MM.1S (cell line): ENCODE results near the gene AUTS2.
"Not testable (repeated sequence)": the region's sequence is repeated elsewhere in the genome, so short reads cannot be mapped to it uniquely, and the experiment has no call there.

ENCODE experiments used
- DNase-seq: peaks from one replicate; pipeline ENCODE4 v3.0.0-alpha.2; 2015
- H2AFZ ChIP-seq: fragments of 300-600 bp; sonication (generic); 2 replicates; pipeline ENCODE4 v1.6.0; 2016; ENCODE audit warnings: antibody characterized with exemption, low read length
- H3F3A ChIP-seq: fragments of 300-600 bp; sonication (generic); 2 replicates; pipeline ENCODE4 v1.6.1; 2016; ENCODE audit warnings: mild to moderate bottlenecking, antibody characterized with exemption, low read length, moderate library complexity, mixed read lengths; ENCODE audit not compliant: insufficient read depth
- H3K27ac ChIP-seq: fragments of 300-600 bp; sonication (generic); 2 replicates; pipeline ENCODE4 v1.5.1; 2016; ENCODE audit warnings: mild to moderate bottlenecking, low read length
- H3K27me3 ChIP-seq: fragments of 300-600 bp; sonication (generic); replicated peaks from 2 replicates; pipeline ENCODE4 v1.6.0; 2016; ENCODE audit warnings: low read length; ENCODE audit not compliant: insufficient read depth
- H3K36me3 ChIP-seq: fragments of 300-600 bp; sonication (generic); replicated peaks from 2 replicates; pipeline ENCODE4 v1.6.1; 2016; ENCODE audit warnings: mild to moderate bottlenecking, low read length, mixed read lengths; ENCODE audit not compliant: insufficient read depth
- H3K4me1 ChIP-seq: fragments of 300-600 bp; sonication (generic); 2 replicates; pipeline ENCODE4 v1.6.1; 2016; ENCODE audit warnings: low read length, mixed read lengths
- H3K4me2 ChIP-seq: fragments of 300-600 bp; sonication (generic); 2 replicates; pipeline ENCODE4 v1.6.0; 2016; ENCODE audit warnings: low read depth, low read length
- H3K4me3 ChIP-seq: fragments of 300-600 bp; sonication (generic); 2 replicates; pipeline ENCODE4 v1.5.1; 2016; ENCODE audit warnings: low read length, mixed read lengths
- H3K79me2 ChIP-seq: fragments of 300-600 bp; sonication (generic); 2 replicates; pipeline ENCODE4 v1.6.1; 2016; ENCODE audit warnings: mixed run types, low read length, mixed read lengths
- H3K9ac ChIP-seq: fragments of 300-600 bp; sonication (generic); 2 replicates; pipeline ENCODE4 v1.6.1; 2016; ENCODE audit warnings: low read length, mixed read lengths
- H3K9me2 ChIP-seq: fragments of 300-600 bp; sonication (generic); replicated peaks from 2 replicates; pipeline ENCODE4 v1.6.1; 2016; ENCODE audit warnings: mild to moderate bottlenecking, low read length, mixed read lengths; ENCODE audit not compliant: insufficient read depth
- H3K9me3 ChIP-seq: fragments of 300-600 bp; sonication (generic); replicated peaks from 2 replicates; pipeline ENCODE4 v1.6.1; 2016; ENCODE audit warnings: mild to moderate bottlenecking, low read length, mixed read lengths; ENCODE audit not compliant: insufficient read depth
- H4K20me1 ChIP-seq: fragments of 300-600 bp; sonication (generic); 2 replicates; pipeline ENCODE4 v1.6.1; 2016; ENCODE audit warnings: mild to moderate bottlenecking, low read length, moderate library complexity, mixed read lengths; ENCODE audit not compliant: insufficient read depth
- CTCF ChIP-seq: fragments of 300-600 bp; sonication (generic); IDR thresholded peaks from 2 replicates; pipeline ENCODE4 v1.5.1; 2016; ENCODE audit warnings: antibody characterized with exemption, low read length, mixed read lengths
- EZH2 ChIP-seq: fragments of 300-600 bp; sonication (generic); optimal IDR thresholded peaks from 2 replicates; pipeline ENCODE3; 2017; ENCODE audit warnings: low read depth, mild to moderate bottlenecking, antibody characterized with exemption, low read length, mixed read lengths
- EZH2phosphoT487 ChIP-seq: fragments of 300-600 bp; sonication (generic); IDR thresholded peaks from 2 replicates; pipeline ENCODE4 v1.6.1; 2018; ENCODE audit warnings: antibody characterized with exemption, low read length

Gene AUTS2

DNA sequence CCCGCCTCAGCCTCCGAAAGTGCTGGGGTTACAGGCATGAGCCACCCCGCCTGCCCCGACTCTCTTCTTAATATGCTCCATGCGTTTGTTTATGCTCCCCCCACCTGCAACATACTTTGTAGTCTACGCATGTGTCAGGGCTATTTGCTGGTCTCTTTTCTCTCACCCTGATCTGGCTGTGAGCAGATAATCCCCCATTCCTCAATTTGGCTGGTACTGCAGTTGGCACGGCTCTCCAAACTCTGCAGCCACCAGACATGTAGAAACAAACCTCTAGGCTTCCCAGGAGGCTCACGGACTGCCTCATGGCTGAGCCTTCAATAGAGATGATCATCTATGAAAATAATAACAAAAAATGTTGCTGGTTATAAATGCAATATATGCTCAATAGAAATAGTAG, 993.4 kb downstream of the AUTS2 start:
- H3K9ac ChIP-seq = no peak overlapping the region
- H4K20me1 ChIP-seq = no peaks in the 10 kb centered on the region
- H3K36me3 ChIP-seq = no peaks in the 10 kb centered on the region
- no peaks in the 10 kb centered on the region for H3F3A ChIP-seq
- H3K27ac ChIP-seq = no peak overlapping the region
- H3K4me2 ChIP-seq = no peak overlapping the region
- H3K79me2 ChIP-seq = no peaks in the 10 kb centered on the region
- DNase-seq = no peak
- no peaks in the 10 kb centered on the region for H3K4me1 ChIP-seq
- no peak overlapping the region for H2AFZ ChIP-seq
- TF ChIP-seq CTCF (no peak), EZH2phosphoT487 (no peak), EZH2 (no peak)
- H3K9me3 ChIP-seq = no peaks in the 10 kb centered on the region
- no peak overlapping the region for H3K4me3 ChIP-seq
- no peaks in the 10 kb centered on the region for H3K27me3 ChIP-seq
- no peaks in the 10 kb centered on the region for H3K9me2 ChIP-seq

- TF ChIP-seq CTCF (no peak), EZH2 (no peak), EZH2phosphoT487 (no peak)
- no peak for DNase-seq
- Histone ChIP-seq H3K4me1 (no peaks in the 10 kb centered on the region), H3K4me3 (no peak overlapping the region), H3K9me3 (no peaks in the 10 kb centered on the region), H3K9ac (no peak overlapping the region), H3K4me2 (no peak overlapping the region), H4K20me1 (no peaks in the 10 kb centered on the region), H3K79me2 (no peaks in the 10 kb centered on the region), H2AFZ (no peak overlapping the region), H3K27ac (no peak overlapping the region), H3K9me2 (no peaks in the 10 kb centered on the region), H3F3A (no peaks in the 10 kb centered on the region), H3K27me3 (no peaks in the 10 kb centered on the region), H3K36me3 (no peaks in the 10 kb centered on the region)
Observed at GRCh38 chr7:70592171-70592570, 993.9 kb downstream of the AUTS2 start.

- H3K9me3 ChIP-seq = no peaks in the 10 kb centered on the region
- no peak for DNase-seq
- H3K79me2 ChIP-seq = no peaks in the 10 kb centered on the region
- no peak overlapping the region for H3K4me2 ChIP-seq
- H3K27me3 ChIP-seq = no peaks in the 10 kb centered on the region
- TF ChIP-seq EZH2 (no peak), EZH2phosphoT487 (no peak), CTCF (no peak)
- no peaks in the 10 kb centered on the region for H3K4me1 ChIP-seq
- H2AFZ ChIP-seq = no peak overlapping the region
- H3F3A ChIP-seq = no peaks in the 10 kb centered on the region
- no peaks in the 10 kb centered on the region for H4K20me1 ChIP-seq
- H3K4me3 ChIP-seq = no peak overlapping the region
- H3K36me3 ChIP-seq = no peaks in the 10 kb centered on the region
- H3K9ac ChIP-seq = no peak overlapping the region
- no peaks in the 10 kb centered on the region for H3K9me2 ChIP-seq
- H3K27ac ChIP-seq = no peak overlapping the region
Observed at GRCh38 chr7:70594170-70594569, 995.9 kb downstream of the AUTS2 start.

GRCh38 chr7:70594885-70595284, 996.6 kb downstream of the AUTS2 start:
- not testable (repeated sequence) for H3K36me3 ChIP-seq, H3K9me2 ChIP-seq, H3K27ac ChIP-seq, H3K4me2 ChIP-seq, H3K79me2 ChIP-seq, H4K20me1 ChIP-seq, H3K9ac ChIP-seq, H3K4me3 ChIP-seq, H3K27me3 ChIP-seq, H2AFZ ChIP-seq, DNase-seq, H3K4me1 ChIP-seq, H3F3A ChIP-seq, H3K9me3 ChIP-seq
